ENCODE measurements around the gene PTGES3.

Gene PTGES3

DNA sequence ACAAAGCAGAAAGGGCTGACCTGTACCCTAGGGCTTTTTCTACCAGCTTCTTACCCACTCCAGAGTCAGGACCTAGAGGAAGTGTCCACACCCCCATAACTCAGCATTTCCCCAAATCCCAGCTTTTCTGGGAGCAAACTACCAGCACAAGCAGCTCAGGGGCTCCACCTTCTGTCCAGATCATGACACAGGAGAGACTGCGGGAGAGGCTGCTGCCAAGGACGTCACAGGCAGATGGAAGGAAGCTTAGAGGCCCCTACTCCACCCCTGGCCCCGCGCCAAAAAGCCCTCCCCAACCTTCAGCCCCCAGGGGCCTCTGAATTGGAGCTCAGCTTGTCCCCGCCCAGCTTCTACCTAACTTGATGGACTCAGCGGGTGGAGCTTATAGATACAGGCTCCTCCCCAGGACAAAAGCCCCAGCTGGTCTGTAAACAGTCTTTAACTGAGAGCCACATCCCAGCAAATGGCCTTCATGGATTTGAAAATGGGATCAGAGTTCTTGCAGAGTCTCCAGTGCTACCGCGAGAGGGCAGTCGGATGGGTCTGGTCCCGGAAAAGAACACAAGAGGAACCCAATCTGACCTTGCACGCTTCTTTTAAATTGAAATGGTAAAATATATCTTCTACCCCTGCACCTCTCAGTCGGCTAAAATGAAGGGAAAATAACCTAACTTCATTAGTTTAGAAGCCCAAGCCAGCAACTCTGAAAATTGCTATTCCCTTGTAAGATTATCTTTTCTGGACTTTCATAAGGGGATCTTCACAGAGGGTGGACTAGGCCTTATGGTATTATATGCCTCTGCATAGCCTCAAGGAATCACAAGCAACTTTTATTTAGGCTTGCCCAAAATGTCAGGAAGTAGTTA is 51.2 kb downstream of the PTGES3 start (continued):
- no peak for TF ChIP-seq YY2 (tag by site-specific recombination; IDR thresholded peaks at IDR 0.05)
- TF ChIP-seq MYNN (tag by site-specific recombination; IDR thresholded peaks at IDR 0.05; ENCODE audit: borderline replicate concordance), result peak; percentile 85; the same call in 1 of the 2 replicates
- no peak; the same call in 1 of the 2 replicates for TF ChIP-seq KLF9 (tag by site-specific recombination; IDR thresholded peaks at IDR 0.05; ENCODE audit: low read depth)
- TF ChIP-seq ZNF654 (tag by site-specific recombination; IDR thresholded peaks at IDR 0.05; ENCODE audit: low read depth), result peak; percentile 95
- no peak for TF ChIP-seq SETDB1 (IDR thresholded peaks at IDR 0.05; ENCODE audit: insufficient read length, low read length)
- TF ChIP-seq ZBTB1 (tag by site-specific recombination; IDR thresholded peaks at IDR 0.05), result no peak
- no peak for TF ChIP-seq EGR2 (tag by site-specific recombination; IDR thresholded peaks at IDR 0.05; ENCODE audit: low read depth)
- TF ChIP-seq IKZF3 (tag by site-specific recombination; IDR thresholded peaks at IDR 0.05), result peak; percentile 97
- TF ChIP-seq BCL11A (tag by site-specific recombination; IDR thresholded peaks at IDR 0.05; ENCODE audit: low read depth), result 0 out of 2 replicates have a peak, but pooled peaks have one; percentile 22
- TF ChIP-seq ZNF660 (tag by site-specific recombination; IDR thresholded peaks at IDR 0.05), result peak; percentile 100
- peak; percentile 23; the same call in 1 of the 2 replicates for TF ChIP-seq MZF1 (tag by site-specific recombination; IDR thresholded peaks at IDR 0.05; ENCODE audit: borderline replicate concordance)
- TF ChIP-seq, protein P1, sequence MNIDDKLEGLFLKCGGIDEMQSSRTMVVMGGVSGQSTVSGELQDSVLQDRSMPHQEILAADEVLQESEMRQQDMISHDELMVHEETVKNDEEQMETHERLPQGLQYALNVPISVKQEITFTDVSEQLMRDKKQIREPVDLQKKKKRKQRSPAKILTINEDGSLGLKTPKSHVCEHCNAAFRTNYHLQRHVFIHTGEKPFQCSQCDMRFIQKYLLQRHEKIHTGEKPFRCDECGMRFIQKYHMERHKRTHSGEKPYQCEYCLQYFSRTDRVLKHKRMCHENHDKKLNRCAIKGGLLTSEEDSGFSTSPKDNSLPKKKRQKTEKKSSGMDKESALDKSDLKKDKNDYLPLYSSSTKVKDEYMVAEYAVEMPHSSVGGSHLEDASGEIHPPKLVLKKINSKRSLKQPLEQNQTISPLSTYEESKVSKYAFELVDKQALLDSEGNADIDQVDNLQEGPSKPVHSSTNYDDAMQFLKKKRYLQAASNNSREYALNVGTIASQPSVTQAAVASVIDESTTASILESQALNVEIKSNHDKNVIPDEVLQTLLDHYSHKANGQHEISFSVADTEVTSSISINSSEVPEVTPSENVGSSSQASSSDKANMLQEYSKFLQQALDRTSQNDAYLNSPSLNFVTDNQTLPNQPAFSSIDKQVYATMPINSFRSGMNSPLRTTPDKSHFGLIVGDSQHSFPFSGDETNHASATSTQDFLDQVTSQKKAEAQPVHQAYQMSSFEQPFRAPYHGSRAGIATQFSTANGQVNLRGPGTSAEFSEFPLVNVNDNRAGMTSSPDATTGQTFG (tag by site-specific recombination; IDR thresholded peaks at IDR 0.05; ENCODE audit: borderline replicate concordance), result no peak

DNA sequence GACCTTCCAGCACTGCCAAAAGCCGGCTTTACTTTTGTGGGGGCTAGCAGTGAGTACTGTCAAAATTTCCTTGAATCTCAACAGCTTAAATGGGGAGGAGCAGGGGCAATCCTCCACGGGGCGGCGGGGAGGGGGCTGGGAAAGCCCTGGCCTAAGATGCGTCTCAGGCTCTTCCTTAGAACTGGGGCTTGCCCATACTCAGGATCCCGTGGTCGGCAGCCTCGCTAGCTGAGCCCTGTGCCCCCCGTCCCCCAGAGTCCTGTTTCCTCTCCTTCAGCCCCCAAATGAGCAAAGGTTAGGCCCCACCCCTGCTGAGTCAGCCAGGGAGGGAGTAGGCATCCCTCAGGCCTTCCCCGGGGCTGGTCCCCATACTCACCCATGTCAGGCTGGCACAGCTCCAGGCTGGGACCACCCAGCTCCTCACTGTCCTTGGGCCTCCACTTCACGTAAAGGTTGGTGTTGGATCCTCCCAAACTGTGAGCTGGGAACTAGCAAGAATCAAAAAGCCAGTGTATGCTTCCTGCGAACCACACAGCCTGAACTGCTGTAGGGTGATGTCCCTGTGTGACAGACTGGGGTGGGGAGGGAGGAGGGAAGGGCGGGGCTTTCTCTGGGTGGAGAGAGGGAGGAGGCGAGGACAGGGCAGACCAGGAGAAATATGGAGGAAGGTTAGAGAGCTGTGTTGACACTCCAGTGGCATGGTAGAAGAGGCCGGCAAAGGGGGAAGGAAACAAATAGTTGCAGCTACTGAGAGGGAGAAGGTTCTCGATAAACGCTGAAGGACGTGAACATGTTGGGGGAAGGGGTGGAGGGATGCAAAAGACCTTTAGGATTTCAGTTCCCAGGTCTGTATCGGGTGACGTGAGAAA is 52.0 kb downstream of the PTGES3 start:
- Histone ChIP-seq H3K27ac (ENCODE audit: extremely low read depth, low read depth, low read length) (peak overlapping the region; percentile 91), H3K36me3 (ENCODE audit: control insufficient read depth in 2 of 2, insufficient read depth in 1 of 2, low read length in 2 of 2) (peaks cover 32 to 39% of the 10 kb centered on the region in 2 experiments), H3K4me3 (ENCODE audit: low read depth, low read length) (peak overlapping the region; percentile 76), H3K9me3 (ENCODE audit: control insufficient read depth, insufficient read depth, low read depth, low read length) (no peaks in the 10 kb centered on the region), H3K4me1 (ENCODE audit: control insufficient read depth, insufficient read depth, low read length) (peaks cover 22% of the 10 kb centered on the region)
- ChIA-PET CTCF (interaction anchor here (0.6 to 3.1 kb wide), 64 partner anchors 8 to 880 kb away, joined by 3 to 56 read pairs (median 4); partner anchors contain the start of genes ATP5F1B, GLS2, NACA and NEMP1), POLR2A (interaction anchor here (0.5 to 3.7 kb wide), 40 partner anchors 8 to 1297 kb away, joined by 3 to 77 read pairs (median 4); partner anchors contain the start of genes ATP5F1B, CNPY2, COQ10A and MYL6)
- TF ChIP-seq ZNF266 (tag by site-specific recombination; IDR thresholded peaks at IDR 0.05; ENCODE audit: low read depth) (no peak), ZNF221 (tag by site-specific recombination; IDR thresholded peaks at IDR 0.05; ENCODE audit: borderline replicate concordance) (peak; percentile 40; the same call in 1 of the 2 replicates), ZBTB17 (tag by site-specific recombination; IDR thresholded peaks at IDR 0.05) (peak; percentile 59; the same call in 1 of the 2 replicates), FEZF1 (tag by site-specific recombination; IDR thresholded peaks at IDR 0.05) (peak; percentile 93), TCF7L2 (IDR thresholded peaks at IDR 0.05; ENCODE audit: borderline replicate concordance, low read depth, low read length) (no peak), SP2 (tag by site-specific recombination; IDR thresholded peaks at IDR 0.05) (peak; percentile 66), ZNF2 (tag by site-specific recombination; IDR thresholded peaks at IDR 0.05) (peak; percentile 53; the same call in 1 of the 2 replicates), GLI2 (tag by site-specific recombination; IDR thresholded peaks at IDR 0.05; ENCODE audit: borderline replicate concordance, low read depth) (no peak), ZNF600 (tag by site-specific recombination; IDR thresholded peaks at IDR 0.05) (peak; percentile 97), KLF7 (tag by site-specific recombination; IDR thresholded peaks at IDR 0.05; ENCODE audit: borderline replicate concordance) (peak; percentile 76; the same call in 1 of the 2 replicates), ZNF366 (tag by site-specific recombination; conservative IDR thresholded peaks at IDR 0.05) (peak; percentile 100), TRIM28 (IDR thresholded peaks at IDR 0.05; ENCODE audit: borderline replicate concordance, low read length) (0 out of 2 replicates have a peak, but pooled peaks have one; percentile 2), SP7 (tag by site-specific recombination; IDR thresholded peaks at IDR 0.05) (peak; percentile 58; the same call in 1 of the 2 replicates), KLF1 (tag by site-specific recombination; IDR thresholded peaks at IDR 0.05) (peak; percentile 71), ZNF501 (tag by site-specific recombination; IDR thresholded peaks at IDR 0.05) (peak; percentile 65), SP3 (tag by site-specific recombination; IDR thresholded peaks at IDR 0.05) (peak; percentile 88), ZBTB8A (tag by site-specific recombination; IDR thresholded peaks at IDR 0.05) (no peak), KLF8 (tag by site-specific recombination; IDR thresholded peaks at IDR 0.05) (peak; percentile 85), ZNF341 (tag by site-specific recombination; IDR thresholded peaks at IDR 0.05; ENCODE audit: low read depth) (peak; percentile 96)
- TF ChIP-seq, protein P2, sequence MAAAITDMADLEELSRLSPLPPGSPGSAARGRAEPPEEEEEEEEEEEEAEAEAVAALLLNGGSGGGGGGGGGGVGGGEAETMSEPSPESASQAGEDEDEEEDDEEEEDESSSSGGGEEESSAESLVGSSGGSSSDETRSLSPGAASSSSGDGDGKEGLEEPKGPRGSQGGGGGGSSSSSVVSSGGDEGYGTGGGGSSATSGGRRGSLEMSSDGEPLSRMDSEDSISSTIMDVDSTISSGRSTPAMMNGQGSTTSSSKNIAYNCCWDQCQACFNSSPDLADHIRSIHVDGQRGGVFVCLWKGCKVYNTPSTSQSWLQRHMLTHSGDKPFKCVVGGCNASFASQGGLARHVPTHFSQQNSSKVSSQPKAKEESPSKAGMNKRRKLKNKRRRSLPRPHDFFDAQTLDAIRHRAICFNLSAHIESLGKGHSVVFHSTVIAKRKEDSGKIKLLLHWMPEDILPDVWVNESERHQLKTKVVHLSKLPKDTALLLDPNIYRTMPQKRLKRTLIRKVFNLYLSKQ (tag by site-specific recombination; IDR thresholded peaks at IDR 0.05; ENCODE audit: borderline replicate concordance), result 0 out of 2 replicates have a peak, but pooled peaks have one; percentile 21
